Endometrium (tissue), 2 donors: ENCODE measurements around the gene SPIN1.

ENCODE experiments used
- FAIRE-seq: peaks from 2 replicates; lab custom pipeline; 2012; peaks lifted over from hg19 to GRCh38; lab: Jason Lieb, UNC
- donor health status: control.
- donor health status: control.

Gene SPIN1

GRCh38 chr9:88388886-88389605 is 802 bp downstream of the SPIN1 start:
- FAIRE-seq = no peak

DNA sequence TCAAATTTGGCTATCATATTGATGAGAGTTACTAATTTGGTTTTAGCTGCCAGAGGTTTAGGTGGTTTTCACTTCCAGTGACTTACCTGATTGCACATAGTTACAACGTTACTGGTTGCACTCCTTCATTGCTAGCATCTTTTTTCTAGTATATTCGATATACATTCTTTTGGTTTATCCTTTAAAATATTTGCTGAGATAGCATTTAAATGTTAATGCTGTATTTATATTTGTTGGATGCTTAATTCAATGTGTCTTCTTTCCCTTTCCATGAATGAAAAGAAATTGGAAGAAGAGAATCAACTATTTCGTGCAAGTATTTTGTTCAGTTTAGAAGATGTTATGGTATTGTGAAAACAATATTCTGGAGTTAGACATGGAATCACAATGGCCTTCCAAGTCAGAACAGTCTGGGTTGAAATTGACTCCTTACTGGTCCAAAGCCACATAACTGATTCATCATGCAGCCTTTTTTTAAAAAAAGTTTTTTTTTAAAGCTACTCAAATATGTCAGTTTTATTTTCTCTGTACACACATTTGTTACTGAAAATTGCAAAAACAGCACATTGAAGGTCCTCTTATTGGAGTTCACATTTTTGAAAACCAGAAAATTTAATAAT is 2.2 kb downstream of the SPIN1 start:
- FAIRE-seq = no peak

GRCh38 chr9:88391236-88391635 is 3.0 kb downstream of the SPIN1 start:
- FAIRE-seq = no peak

GRCh38 chr9:88391921-88392320 is 3.7 kb downstream of the SPIN1 start:
- FAIRE-seq = no peak

DNA sequence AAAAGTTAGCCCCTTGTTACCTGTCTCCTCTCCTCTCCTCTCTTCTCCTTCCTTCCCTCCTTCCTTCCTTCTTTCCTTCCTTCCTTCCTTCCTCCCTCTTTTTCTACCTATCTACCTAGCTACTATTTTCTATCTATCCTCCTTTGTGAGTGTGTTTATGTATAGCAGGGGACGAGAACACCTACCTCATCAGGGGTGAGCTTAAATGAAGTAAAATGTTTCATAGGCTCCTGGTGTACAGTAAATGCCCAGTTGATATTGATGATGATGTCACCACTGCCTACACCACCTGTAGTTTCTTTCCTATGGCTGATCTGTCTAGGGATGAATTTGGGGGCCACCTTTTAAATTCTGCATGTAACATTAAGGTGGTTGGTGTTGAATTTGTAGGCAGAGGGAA is 4.3 kb downstream of the SPIN1 start:
- FAIRE-seq = no peak

GRCh38 chr9:88396836-88397577 is 8.8 kb downstream of the SPIN1 start:
- FAIRE-seq = no peak

GRCh38 chr9:88398016-88398415 is 9.8 kb downstream of the SPIN1 start:
- no peak for FAIRE-seq

- FAIRE-seq = no peak
These were observed 11.7 kb downstream of the SPIN1 start for GRCh38 chr9:88399966-88400365.

DNA sequence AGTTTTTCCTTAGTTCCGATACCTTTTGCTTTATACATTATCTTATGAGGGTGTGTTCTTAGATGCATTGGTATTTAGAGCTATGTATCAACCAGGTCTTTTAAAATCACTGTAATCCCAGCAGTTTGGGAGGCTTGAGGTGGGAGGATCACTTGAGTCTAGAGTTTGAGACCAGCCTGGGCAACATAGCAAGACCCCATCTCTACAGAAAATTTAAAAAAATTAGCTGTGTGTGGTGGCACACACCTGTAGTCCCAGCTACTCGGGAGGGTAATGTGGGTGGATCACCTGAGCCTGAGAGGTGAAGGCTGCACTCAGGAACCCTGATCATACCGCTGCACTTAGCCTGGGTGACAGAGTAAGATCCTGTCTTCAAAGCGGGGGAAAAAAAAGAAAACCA is 15.1 kb downstream of the SPIN1 start:
- FAIRE-seq = no peak

DNA sequence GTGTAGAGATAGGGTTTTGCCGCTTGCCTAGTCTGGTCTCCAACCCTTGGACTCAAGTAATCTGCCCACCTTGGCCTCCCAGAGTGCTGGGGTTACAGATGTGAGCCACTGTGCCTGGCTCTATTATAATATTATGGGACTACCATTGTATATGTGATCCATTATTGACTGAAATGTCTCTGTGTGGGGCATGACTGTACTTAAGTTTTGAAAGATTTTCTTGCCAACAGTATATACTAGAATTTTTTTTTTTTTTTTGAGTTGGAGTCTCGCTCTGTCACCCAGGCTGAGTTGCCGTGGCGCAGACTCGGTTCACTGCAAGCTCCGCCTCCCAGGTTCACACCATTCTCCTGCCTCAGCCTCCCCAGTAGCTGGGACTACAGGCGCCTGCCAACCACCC is 17.8 kb downstream of the SPIN1 start:
- no peak for FAIRE-seq

DNA sequence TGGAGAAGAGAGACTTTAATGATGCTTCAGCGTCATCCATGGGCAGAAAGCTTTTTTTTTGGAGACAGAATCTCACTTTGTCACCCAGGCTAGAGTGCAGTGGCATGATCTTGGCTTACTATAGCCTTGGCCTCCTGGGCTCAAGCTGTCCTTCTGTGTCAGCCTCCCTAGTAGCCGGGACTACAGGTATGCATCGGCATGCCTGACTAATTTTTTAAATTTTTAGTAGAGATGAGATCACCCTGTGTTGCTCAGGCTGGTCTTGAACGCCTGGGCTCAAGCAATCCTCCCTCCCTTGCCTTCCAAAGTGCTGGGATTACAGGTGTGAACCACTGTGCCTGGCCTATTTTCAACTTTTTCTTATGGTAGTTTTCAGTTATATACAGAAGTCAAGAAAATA is 23.2 kb downstream of the SPIN1 start:
- no peak for FAIRE-seq

GRCh38 chr9:88414298-88414697 is 26.1 kb downstream of the SPIN1 start:
- no peak for FAIRE-seq

DNA sequence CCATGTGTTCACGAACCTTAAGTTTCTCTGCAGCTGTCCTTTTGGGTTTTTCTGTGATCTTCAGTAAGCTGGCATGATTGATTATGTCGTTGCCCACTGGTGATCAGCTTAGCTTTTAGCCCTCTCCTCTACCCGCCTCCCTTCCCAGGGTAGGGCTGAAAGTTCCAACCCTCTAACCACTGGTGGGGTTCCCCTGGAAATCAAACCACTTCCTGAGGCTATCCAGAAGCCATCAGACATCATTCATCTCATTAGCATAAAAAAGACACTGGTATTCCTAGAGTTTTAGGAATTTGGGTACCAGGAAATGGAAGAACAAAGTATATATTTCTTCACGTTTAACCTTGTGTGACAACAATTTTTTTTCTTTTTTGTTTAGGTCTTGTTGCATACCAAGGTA is 29.8 kb downstream of the SPIN1 start:
- no peak for FAIRE-seq

DNA sequence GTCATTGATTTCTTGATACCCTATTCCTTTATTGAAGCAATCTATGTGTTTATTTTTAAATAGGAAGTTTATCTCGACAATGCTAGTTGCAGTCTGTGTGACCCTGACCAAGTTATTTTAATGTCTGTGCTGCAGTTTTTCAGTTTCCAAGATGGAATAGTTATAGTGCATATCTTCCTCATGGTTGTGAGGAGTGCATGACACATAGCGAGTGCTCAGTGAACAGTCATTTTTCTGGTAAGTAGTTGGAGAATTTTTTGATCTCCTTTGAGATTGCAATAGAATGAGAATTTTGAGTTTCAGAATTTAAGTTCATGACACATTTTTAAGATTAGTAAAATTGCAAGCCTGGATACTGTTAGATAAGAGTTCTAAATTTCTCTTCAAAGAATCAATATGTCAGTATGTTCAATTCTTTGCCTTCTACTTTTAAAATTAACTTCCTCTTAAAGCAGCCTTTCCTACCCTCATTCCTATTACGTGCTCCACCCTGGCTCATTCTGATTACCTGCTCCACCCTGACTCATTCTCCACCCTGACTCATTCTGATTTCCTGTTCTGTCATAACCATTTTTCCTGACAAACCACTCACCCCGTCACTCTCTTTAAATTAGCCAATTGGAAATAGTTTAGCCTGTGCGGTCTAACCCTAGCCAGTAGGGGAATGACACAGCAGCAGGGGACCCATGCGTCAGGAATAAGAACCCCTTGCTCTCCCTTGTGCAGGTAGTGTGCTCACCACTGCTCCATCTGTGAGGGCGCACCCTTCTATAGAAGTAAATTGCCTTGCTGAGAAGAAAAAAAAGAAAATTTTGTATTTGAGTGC is 30.7 kb downstream of the SPIN1 start:
- no peak for FAIRE-seq

DNA sequence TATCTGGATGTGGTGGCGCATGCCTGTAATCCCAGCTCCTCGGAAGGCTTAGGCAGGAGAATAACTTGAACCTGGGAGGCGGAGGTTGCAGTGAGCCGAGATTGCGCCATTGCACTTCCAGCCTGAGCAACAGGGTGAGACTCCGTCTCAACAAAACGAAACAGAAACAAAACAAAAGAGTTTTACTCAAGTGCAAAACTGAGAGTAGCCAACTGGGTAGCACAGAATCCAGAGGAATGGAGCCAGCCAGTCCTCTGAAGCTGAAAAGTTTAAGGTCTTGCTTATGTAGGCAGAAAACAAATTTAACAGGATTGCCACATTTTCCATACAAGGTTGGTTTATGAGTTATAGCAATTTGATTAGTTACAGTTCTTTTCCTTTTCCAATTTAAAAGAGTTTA is 32.0 kb downstream of the SPIN1 start:
- no peak for FAIRE-seq

DNA sequence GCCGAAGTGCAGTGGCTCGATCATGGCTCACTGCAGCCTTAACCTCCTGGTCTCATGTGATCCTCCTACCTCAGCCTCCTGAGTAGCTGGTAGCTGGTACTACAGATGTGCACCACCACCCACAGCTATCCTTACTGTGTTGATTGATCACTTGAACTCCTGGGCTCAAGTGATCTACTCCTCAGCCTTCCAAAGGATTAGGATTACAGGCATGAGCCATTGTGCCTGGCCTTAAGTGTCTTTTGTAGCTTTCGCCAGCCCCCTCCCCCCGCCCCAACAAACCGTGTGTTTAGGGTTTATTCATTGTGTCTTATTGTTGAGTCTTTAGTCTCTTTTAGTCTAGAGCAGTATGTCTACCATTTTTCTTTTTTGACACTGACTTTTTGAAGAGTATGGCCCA is 33.1 kb downstream of the SPIN1 start:
- no peak for FAIRE-seq

- FAIRE-seq = no peak
These were observed 37.3 kb downstream of the SPIN1 start for GRCh38 chr9:88425538-88425950.

- no peak for FAIRE-seq
These were observed 38.4 kb downstream of the SPIN1 start for GRCh38 chr9:88426651-88427050.

DNA sequence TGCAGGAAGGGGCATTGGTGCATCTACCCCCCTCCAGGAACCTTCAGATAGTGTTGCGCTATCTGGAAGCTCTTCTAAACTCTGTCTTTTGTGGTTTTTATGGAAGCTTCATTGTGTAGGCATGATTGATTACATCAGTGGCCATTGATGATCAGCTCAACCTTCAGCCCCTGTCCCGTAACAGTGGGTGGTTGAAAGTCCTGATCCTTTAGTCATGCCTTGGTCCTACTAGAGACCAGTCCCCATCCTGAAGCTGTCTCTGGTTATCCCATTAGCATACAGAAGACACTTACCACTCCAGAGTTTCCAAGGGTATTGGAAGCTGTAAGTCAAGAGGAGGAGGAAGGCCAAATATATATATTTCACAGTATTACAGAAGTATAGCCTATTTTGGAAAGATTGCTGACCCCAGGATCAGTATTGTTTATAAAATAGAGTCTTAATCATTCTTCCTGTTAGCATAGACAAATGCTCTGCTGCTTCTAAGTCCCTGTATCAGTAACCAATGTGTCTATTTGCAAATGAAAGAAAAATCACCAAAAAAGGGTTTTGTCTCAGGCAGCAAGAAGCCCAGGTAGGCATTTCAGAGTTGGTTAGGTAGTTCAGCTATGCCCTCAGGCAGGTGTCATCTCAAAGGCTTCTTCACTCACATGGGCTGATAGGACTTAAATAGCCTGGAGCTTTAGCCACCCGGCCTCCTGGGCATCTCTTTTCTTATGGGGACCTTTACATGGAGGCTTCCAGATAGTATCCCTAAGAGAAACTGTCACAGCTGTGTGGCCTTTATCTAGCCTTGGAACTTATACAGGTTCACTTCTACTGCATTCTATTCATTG is 41.6 kb downstream of the SPIN1 start:
- FAIRE-seq = no peak

DNA sequence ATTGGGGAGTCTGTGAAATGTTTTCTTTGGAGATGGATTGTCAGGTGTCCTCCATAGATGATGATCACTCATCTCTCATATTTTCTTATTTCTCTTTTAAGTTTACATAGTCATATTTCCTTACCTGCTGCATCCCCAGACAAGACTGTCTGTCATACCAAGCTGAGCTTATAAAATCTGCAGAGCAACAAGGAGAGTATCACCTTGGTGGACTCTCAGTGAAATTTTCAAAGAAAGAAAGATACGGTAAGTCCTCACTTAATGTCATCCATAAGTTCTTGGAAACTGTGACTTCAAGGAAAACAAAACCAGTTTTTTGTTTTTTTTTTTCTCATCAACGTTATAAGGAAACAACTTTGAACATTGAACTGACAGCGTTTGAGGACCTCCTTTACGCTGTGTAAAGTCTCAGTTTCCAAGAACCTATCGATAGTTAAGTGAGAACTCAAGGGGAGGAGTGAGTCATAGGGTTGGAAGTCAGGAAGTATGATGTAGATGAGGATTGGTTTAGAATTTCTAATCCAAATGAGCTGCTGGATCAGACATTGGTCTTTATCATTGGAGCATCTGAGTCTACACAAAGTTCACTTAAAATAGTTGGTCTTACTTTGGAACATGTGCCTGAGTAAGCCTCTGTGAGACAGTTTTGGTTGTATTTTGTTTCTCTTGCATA is 45.5 kb downstream of the SPIN1 start:
- no peak for FAIRE-seq

GRCh38 chr9:88435336-88435735 is 47.1 kb downstream of the SPIN1 start:
- no peak for FAIRE-seq
